K562 treated with DMSO at 1 percent for 4 hours (cell line): ENCODE data around the gene ALMS1. TPM values are rescaled to one million over a fixed set of nuclear protein-coding genes. Genes with fewer than 3 reads are reported as not detected.

Source experiments
- total RNA-seq: library from RNA; unstranded; fragments of 300-600 nt; gene quantifications from 2 replicates; pipeline ENCODE4 v1.2.3, GENCODE V29; 2022; ENCODE audit not compliant: insufficient read depth

Gene ALMS1, protein sequence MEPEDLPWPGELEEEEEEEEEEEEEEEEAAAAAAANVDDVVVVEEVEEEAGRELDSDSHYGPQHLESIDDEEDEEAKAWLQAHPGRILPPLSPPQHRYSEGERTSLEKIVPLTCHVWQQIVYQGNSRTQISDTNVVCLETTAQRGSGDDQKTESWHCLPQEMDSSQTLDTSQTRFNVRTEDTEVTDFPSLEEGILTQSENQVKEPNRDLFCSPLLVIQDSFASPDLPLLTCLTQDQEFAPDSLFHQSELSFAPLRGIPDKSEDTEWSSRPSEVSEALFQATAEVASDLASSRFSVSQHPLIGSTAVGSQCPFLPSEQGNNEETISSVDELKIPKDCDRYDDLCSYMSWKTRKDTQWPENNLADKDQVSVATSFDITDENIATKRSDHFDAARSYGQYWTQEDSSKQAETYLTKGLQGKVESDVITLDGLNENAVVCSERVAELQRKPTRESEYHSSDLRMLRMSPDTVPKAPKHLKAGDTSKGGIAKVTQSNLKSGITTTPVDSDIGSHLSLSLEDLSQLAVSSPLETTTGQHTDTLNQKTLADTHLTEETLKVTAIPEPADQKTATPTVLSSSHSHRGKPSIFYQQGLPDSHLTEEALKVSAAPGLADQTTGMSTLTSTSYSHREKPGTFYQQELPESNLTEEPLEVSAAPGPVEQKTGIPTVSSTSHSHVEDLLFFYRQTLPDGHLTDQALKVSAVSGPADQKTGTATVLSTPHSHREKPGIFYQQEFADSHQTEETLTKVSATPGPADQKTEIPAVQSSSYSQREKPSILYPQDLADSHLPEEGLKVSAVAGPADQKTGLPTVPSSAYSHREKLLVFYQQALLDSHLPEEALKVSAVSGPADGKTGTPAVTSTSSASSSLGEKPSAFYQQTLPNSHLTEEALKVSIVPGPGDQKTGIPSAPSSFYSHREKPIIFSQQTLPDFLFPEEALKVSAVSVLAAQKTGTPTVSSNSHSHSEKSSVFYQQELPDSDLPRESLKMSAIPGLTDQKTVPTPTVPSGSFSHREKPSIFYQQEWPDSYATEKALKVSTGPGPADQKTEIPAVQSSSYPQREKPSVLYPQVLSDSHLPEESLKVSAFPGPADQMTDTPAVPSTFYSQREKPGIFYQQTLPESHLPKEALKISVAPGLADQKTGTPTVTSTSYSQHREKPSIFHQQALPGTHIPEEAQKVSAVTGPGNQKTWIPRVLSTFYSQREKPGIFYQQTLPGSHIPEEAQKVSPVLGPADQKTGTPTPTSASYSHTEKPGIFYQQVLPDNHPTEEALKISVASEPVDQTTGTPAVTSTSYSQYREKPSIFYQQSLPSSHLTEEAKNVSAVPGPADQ (N-terminal part only)
- total RNA-seq = 2.1 and 3.1 TPM in 2 replicates

DNA sequence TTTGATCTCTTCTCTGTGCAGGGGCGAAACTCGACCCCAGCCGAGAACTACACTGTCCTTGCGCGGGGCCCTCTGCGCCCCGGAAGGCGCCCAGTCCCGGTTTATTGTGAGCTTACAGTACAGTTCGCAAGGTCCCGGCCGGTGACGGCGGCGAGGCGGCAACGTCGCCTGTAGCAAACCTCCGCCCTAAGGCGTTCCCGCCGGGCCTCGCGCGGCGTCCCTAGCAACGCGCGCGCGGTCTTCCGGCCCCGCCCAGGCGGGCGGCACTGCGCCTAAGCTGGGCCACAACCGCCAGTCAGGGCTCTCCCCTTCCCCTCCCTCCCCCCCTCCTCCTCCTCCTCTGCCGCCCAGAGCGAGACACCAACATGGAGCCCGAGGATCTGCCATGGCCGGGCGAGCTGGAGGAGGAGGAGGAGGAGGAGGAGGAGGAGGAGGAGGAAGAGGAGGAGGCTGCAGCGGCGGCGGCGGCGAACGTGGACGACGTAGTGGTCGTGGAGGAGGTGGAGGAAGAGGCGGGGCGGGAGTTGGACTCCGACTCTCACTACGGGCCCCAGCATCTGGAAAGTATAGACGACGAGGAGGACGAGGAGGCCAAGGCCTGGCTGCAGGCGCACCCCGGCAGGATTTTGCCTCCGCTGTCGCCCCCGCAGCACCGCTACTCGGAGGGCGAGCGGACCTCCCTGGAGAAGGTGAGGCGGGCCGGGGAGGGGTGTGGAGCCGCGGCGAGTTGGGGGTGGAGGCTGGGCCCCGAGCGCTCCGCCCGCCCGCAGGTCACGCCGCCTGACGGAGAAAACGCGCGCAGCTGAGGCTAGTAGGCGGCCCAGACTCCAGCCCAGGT, at the start of gene ALMS1:
Gene ALMS1 (plus strand): TSS at position 333 of the 838 bp plus-strand sequence. CDS start 33 bp downstream, at position 366.

DNA sequence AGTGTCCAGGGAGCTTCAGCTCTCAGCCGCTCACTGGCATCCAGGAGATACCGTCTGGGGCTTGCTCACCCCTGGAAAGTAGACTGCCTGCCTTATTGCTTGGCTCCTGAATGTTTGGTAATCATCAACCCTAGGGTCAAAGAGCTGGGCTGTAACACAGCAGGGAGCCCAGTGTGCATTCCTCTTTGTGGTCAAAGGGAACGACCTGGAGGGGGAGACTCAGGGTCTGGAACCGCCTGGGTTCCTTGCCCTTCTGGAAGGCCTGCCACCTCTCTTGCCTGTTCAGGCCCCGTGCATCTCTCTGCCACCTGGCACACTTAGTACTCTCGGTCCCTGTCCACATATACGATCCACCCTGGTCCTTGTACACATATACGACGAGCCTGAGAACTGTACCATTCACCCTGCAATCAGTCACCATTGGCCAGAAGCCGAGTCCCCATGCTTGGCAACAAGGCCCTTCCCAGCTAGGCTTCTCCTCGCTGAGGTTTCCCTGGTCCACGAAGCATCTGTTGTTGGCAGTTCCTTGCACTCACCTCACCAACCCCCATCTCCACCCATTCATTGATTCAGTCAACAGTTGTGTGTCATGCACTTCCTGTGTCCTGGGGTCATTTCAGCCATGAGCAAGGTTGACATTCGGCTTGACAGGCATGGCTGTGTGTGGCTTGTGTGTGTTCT, 256.8 kb downstream of the ALMS1 start, which contains the start of gene NAT8:
Gene NAT8 (minus strand): TSS at position 85 of the 681 bp plus-strand sequence. CDS start 794 bp downstream, outside the sequence.

Other genes with a start within 250 kb of the ALMS1 start
- gene NOTO, start 183.3 kb upstream of the ALMS1 start, total RNA-seq = not detected in 2 replicates
- 11.0 and 14.5 TPM in 2 replicates for gene SMYD5, start 171.6 kb upstream of the ALMS1 start, total RNA-seq
- gene PRADC1, start 152.6 kb upstream of the ALMS1 start, total RNA-seq = 26.0 and 40.3 TPM in 2 replicates
- 417 and 453 TPM in 2 replicates for gene CCT7, start 151.5 kb upstream of the ALMS1 start, total RNA-seq
- 0.88 and 1.5 TPM in 2 replicates for gene FBXO41, start 101.4 kb upstream of the ALMS1 start, total RNA-seq
- not detected in 2 replicates for gene EGR4, start 92.3 kb upstream of the ALMS1 start, total RNA-seq